ENCODE data around the gene FAM89B.

Gene FAM89B

DNA sequence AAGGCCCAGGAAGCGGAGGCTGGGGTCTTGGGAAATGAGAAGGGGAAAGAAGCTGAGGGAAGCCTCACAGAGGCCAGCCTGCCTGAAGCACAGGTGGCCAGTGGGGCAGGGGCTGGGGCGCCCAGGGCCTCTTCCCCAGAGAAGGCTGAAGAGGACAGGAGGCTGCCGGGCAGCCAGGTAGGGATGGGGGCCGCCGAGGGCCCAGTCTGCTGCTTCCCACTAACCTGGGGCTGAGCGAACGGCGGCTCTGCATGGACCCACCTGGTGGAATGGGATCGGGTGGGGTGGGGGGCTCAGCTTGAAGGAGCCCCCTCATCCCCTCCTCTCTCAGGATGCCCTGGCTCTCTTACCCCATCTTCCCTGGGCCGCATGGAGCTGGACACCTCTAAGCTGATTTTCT is 11.3 kb downstream of the FAM89B start:
- H3K27ac Mint-ChIP-seq, result no peak overlapping the region
- H3K9me3 Mint-ChIP-seq (ENCODE audit: low read depth), result no peaks in the 10 kb centered on the region
- H3K27me3 Mint-ChIP-seq, result no peaks in the 10 kb centered on the region
- no peaks in the 10 kb centered on the region for H3K36me3 Mint-ChIP-seq
- no peak overlapping the region for H3K4me3 Mint-ChIP-seq
- peaks cover 20% of the 10 kb centered on the region for H3K4me1 Mint-ChIP-seq (ENCODE audit: low read depth)

DNA sequence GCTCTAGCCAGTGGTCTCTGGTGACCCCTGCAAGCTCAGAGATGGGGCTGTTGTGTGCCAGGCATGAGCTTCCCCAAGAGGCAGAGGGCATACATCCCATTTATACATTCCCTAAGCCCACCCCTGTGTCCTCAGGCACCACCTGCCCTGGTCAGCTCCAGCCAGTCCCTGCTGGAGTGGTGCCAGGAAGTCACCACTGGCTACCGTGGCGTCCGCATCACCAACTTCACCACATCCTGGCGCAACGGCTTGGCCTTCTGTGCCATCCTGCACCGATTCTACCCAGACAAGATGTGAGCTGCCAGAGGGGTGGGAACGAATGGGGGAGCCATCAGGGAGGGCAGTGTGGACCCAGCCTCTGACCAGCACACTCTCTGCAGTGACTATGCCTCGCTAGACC is 11.8 kb downstream of the FAM89B start:
- H3K36me3 Mint-ChIP-seq, result no peaks in the 10 kb centered on the region
- no peak overlapping the region for H3K27ac Mint-ChIP-seq
- peaks cover 23% of the 10 kb centered on the region for H3K4me1 Mint-ChIP-seq (ENCODE audit: low read depth)
- H3K9me3 Mint-ChIP-seq (ENCODE audit: low read depth), result no peaks in the 10 kb centered on the region
- H3K4me3 Mint-ChIP-seq, result no peak overlapping the region
- no peaks in the 10 kb centered on the region for H3K27me3 Mint-ChIP-seq

GRCh38 chr11:65584723-65585171 is 12.4 kb downstream of the FAM89B start:
- Mint-ChIP-seq H3K4me3 (no peak overlapping the region), H3K4me1 (ENCODE audit: low read depth) (peaks cover 26% of the 10 kb centered on the region), H3K27ac (no peak overlapping the region), H3K27me3 (no peaks in the 10 kb centered on the region), H3K9me3 (ENCODE audit: low read depth) (no peaks in the 10 kb centered on the region), H3K36me3 (no peaks in the 10 kb centered on the region)

DNA sequence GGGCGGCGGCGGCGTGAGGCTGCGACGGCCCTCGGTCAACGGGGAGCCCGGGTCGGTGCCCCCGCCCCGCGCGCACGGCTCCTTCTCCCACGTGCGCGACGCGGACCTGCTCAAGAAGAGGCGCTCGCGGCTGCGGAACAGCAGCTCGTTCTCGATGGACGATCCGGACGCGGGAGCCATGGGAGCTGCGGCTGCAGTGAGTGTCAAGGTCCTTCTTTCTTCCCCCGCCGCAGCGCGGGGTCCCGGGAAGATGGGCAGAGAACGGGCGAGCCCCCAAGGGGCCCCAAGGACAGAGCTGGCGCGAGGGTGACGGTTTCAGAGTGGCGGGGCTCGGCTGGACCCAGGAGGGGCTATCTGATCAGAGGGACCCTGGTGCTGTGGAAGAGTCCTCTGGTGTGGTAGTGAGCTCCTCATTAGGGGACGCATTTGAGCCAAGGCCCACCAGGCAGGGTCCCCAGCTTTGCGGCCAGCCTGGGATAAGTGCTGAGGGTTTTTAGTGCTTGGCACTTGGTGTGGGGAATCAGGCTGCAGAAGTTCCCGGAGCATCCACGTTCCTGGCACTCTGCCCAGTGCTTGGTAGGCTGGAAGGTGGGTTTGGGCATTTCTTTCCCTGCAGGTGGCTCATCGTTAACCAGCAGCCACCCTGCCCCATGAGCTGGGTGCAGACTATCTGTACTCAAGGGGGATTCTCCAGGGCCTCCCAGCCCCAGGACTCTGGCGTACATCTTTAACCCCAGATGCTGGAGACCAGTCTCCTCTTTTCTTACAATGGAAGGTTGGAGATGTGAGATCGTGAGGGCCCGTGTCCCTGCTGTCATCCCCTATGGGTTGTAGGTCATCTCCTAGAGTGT is 13.3 kb downstream of the FAM89B start:
- no peaks in the 10 kb centered on the region for H3K9me3 Mint-ChIP-seq (ENCODE audit: low read depth)
- no peak overlapping the region for H3K4me3 Mint-ChIP-seq
- no peaks in the 10 kb centered on the region for H3K36me3 Mint-ChIP-seq
- no peak overlapping the region for H3K27ac Mint-ChIP-seq
- H3K4me1 Mint-ChIP-seq (ENCODE audit: low read depth), result peaks cover 27% of the 10 kb centered on the region
- H3K27me3 Mint-ChIP-seq, result no peaks in the 10 kb centered on the region

DNA sequence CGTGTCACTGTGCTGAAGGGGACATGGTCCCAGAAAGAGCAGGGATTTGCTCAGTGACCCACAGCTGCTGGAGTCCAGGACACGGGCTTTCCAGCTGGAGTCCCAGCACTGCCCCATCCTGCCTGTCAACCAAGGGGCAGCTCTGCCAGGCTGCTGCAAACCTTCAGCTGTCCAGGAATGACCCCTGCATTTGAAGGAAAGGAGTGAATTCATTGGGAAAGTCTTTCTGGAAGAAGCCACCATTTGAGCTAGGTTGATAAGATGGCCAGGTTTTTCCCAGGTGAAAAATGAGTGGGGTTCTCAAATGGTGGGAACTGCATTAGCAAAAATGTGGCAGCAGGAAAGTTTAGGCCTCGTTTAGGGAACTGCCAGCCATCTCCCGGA is 13.9 kb downstream of the FAM89B start:
- H3K27me3 Mint-ChIP-seq, result no peaks in the 10 kb centered on the region
- H3K27ac Mint-ChIP-seq, result peak overlapping the region; percentile 28
- peaks cover 27% of the 10 kb centered on the region for H3K4me1 Mint-ChIP-seq (ENCODE audit: low read depth)
- H3K9me3 Mint-ChIP-seq (ENCODE audit: low read depth), result no peaks in the 10 kb centered on the region
- no peaks in the 10 kb centered on the region for H3K36me3 Mint-ChIP-seq
- no peak overlapping the region for H3K4me3 Mint-ChIP-seq

DNA sequence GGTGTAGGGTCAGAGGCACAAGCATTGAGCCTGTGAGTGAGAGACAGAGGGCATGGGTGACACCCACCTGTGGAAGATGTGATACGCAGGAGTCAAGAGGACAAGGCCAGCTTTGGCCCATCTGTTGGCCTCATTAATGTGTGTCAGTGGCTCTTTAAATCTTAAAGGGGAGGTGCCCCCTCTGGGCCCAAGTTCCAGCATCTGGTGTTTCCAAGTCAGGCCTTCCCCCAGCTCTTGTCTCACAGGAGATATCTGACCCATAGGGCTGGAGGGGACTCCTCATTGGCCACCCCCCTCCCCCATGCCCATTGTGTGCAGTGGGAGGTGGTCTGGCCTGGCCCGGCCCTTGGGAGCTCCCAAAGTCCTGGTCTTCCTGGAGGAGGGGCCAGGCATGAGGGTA is 14.3 kb downstream of the FAM89B start:
- peaks cover 27% of the 10 kb centered on the region for H3K4me1 Mint-ChIP-seq (ENCODE audit: low read depth)
- H3K4me3 Mint-ChIP-seq, result no peak overlapping the region
- H3K9me3 Mint-ChIP-seq (ENCODE audit: low read depth), result no peaks in the 10 kb centered on the region
- no peaks in the 10 kb centered on the region for H3K36me3 Mint-ChIP-seq
- no peaks in the 10 kb centered on the region for H3K27me3 Mint-ChIP-seq
- peak overlapping the region; percentile 28 for H3K27ac Mint-ChIP-seq

DNA sequence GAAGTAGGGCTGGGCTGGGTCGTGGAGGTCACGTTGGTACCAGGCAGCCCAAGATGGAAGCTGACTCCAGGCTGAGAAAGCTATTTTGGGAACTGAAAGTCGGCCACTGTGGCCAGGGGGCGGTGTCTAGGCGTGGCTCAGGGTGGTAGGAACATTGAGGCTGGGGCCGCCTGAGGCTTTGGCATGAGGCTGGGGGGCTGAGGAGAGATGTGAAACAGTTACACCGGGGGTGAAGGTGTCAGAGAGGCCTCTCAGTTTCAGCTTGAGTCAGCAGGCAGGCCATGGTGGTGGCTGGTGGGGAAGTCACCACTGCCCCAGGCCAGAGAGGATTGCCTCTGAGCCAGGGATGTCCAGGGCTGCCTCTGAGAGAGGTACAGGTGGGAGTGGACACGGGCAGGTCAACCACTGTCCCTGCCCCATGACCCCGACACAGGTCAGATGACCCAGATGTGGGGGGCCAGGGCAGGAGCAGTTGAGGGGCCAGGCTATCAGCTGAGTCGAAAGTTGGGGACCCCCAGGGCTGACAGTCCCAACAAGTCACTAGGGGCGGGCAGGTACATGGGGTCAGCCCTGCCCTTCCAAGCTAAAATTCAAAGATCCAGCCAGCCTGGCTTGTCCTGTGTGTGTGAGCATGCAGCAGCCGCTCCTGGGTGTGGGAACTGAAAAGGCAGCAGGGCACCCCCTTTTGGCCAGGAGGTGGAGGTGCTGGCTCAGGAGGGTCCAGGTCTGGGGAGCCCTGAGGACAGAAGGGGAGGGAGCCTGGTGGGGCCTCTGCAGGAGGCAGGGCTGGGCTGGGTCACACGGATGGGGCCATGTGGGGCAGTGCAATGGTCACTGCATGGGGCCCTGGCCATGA is 16.1 kb downstream of the FAM89B start:
- Mint-ChIP-seq H3K27me3 (no peaks in the 10 kb centered on the region), H3K4me1 (ENCODE audit: low read depth) (peaks cover 27% of the 10 kb centered on the region), H3K9me3 (ENCODE audit: low read depth) (no peaks in the 10 kb centered on the region), H3K4me3 (peak overlapping the region; percentile 66), H3K36me3 (no peaks in the 10 kb centered on the region), H3K27ac (peak overlapping the region; percentile 83)

DNA sequence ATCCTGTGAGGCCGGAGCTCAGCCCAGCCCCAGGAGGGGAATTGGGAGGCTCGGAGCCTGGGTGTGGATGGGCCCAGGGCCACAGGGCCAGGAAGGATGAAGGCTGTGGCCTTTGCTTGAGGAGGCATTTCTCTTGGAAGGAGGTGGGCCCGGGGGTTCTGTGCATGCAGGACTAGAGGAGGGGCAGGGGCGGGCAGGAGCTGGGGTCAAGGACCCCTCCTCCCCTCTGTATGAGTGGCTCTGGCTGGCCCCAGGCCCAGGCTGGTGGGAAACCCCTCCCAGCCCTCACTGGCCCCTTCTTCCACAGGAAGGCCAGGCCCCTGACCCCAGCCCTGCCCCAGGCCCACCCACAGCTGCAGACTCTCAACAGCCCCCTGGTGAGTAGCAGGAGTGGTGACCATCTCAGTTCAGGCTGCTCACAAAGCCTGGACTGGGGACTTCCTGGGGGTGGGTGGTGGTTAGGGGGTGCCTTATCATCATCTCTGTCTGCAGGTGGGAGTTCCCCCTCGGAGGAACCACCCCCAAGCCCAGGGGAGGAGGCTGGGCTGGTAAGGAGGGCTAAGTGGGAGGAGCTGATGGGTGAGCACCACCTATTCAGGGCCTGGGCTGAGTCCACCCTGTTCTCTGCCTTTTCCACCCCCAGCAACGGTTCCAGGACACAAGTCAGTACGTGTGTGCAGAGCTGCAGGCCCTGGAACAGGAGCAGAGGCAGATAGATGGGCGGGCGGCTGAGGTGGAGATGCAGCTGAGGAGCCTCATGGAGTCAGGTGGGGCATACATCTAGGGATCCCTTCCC is 17.3 kb downstream of the FAM89B start:
- Mint-ChIP-seq H3K4me3 (no peak overlapping the region), H3K36me3 (no peaks in the 10 kb centered on the region), H3K27ac (peak overlapping the region; percentile 83), H3K27me3 (no peaks in the 10 kb centered on the region), H3K4me1 (ENCODE audit: low read depth) (peaks cover 27% of the 10 kb centered on the region), H3K9me3 (ENCODE audit: low read depth) (no peaks in the 10 kb centered on the region)

- Mint-ChIP-seq H3K9me3 (ENCODE audit: low read depth) (no peaks in the 10 kb centered on the region), H3K4me3 (no peak overlapping the region), H3K36me3 (no peaks in the 10 kb centered on the region), H3K4me1 (ENCODE audit: low read depth) (peaks cover 31% of the 10 kb centered on the region), H3K27me3 (no peaks in the 10 kb centered on the region), H3K27ac (peak overlapping the region; percentile 43)
Measured at GRCh38 chr11:65590240-65590738, 18.0 kb downstream of the FAM89B start.

GRCh38 chr11:65591939-65592857 is 19.9 kb downstream of the FAM89B start:
- peaks cover 30% of the 10 kb centered on the region for H3K4me1 Mint-ChIP-seq (ENCODE audit: low read depth)

GRCh38 chr11:65592858-65593517 is 20.6 kb downstream of the FAM89B start:
- no peaks in the 10 kb centered on the region for H3K27me3 Mint-ChIP-seq

More at GRCh38 chr11:65591939-65592857, 19.9 kb downstream of the FAM89B start:
- Mint-ChIP-seq H3K27ac (no peak overlapping the region), H3K36me3 (no peaks in the 10 kb centered on the region), H3K9me3 (ENCODE audit: low read depth) (no peaks in the 10 kb centered on the region), H3K27me3 (no peaks in the 10 kb centered on the region), H3K4me3 (no peak overlapping the region)

GRCh38 chr11:65593518-65594414 is 21.4 kb downstream of the FAM89B start:
- H3K9me3 Mint-ChIP-seq (ENCODE audit: low read depth), result no peaks in the 10 kb centered on the region
- H3K4me1 Mint-ChIP-seq (ENCODE audit: low read depth), result peaks cover 15% of the 10 kb centered on the region
- no peak overlapping the region for H3K4me3 Mint-ChIP-seq
- no peaks in the 10 kb centered on the region for H3K27me3 Mint-ChIP-seq
- no peaks in the 10 kb centered on the region for H3K36me3 Mint-ChIP-seq
- no peak overlapping the region for H3K27ac Mint-ChIP-seq

More at GRCh38 chr11:65592858-65593517, 20.6 kb downstream of the FAM89B start:
- Mint-ChIP-seq H3K27ac (no peak overlapping the region), H3K4me3 (no peak overlapping the region), H3K36me3 (no peaks in the 10 kb centered on the region), H3K9me3 (ENCODE audit: low read depth) (no peaks in the 10 kb centered on the region), H3K4me1 (ENCODE audit: low read depth) (peaks cover 23% of the 10 kb centered on the region)

Measured in activated naive CD8-positive, alpha-beta T cell (primary cell).